ENCODE results near the gene CAND2. TPM values are rescaled to one million over a fixed set of nuclear protein-coding genes. Genes with fewer than 3 reads are reported as not detected.

The CAND2 gene
- total and polyA plus RNA-seq, 9 of the 15 experiments (the other 6 are each of a cell fraction or from before 2014, with no cell fraction given), result 0.91 to 14.9 (median 4.3) TPM

DNA sequence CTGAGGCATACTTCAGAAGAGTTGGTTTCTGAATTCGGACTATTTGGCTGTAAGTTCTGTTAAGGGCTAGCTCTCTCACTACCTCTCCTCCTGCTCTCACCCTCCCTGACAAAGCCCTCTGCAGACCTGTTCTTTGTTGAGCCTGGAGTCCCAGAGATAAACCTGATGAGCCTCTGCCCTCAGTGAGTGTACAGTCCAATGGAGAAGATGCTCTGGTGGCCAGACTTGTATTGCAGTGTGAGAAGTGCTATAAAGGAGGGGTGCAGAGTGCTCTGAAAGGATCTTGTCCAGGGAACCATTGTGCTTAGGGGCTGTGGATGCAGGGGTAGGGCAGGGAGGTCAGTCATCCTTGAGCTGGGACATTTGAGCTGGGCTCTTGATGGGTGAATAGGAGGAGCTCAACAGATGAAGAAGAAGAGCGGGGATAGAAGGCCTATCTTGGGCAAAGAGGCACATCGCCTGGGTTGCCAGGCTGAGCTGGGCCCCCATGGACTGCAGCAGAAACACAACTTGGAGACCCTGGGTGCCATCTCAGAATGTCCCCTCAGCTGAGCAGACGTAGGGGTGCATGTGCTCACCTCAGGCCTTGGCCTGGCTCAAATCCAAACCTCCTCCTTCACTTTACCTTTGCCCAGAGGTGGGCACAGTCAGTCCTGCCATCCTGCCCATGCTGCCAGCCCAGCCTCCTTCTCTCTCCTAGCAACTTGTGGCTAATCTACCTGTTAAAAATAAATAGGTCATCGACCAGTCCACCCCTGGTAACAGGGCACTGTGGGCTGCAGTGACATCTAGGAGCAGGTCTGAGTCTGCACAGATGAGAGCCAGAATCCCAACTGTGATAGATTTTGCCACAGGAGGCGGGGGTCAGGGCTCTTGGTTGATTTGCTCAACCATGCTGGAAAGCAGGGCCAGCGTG lies 3.3 kb downstream of the CAND2 start:
- Histone ChIP-seq H2AFZ (ENCODE audit: low read depth, low read length) (no peak overlapping the region), H3K9me1 (ENCODE audit: control insufficient read depth, insufficient read depth, low read length) (no peaks in the 10 kb centered on the region), H3K79me2 (ENCODE audit: control insufficient read depth, insufficient read depth, low read length) (peaks cover 6% of the 10 kb centered on the region; the same call in 1 of the 3 replicates), H3K27me3 (ENCODE audit: control insufficient read depth in 2 of 2, insufficient read depth in 2 of 2, low read length in 2 of 2) (no peaks in the 10 kb centered on the region), H3K9ac (ENCODE audit: insufficient read depth in 1 of 2, low read depth in 2 of 2, low read length in 2 of 2) (peak overlapping the region in 1 of 2 experiments; percentile 37; a peak in 1 of 4 replicates), H3K4me2 (ENCODE audit: insufficient read depth, low read length) (no peak overlapping the region), H3K36me3 (ENCODE audit: control insufficient read depth, insufficient read depth, low read length) (peaks cover 15% of the 10 kb centered on the region; the same call in 2 of the 3 replicates), H3K4me3 (no peak overlapping the region), H4K20me1 (replicated peaks; ENCODE audit: control insufficient read depth, insufficient read depth, low read length) (no peaks in the 10 kb centered on the region; the same call in 1 of the 2 replicates), H3K4me1 (replicated peaks in 1 of 2; ENCODE audit: control insufficient read depth in 2 of 2, insufficient read depth in 2 of 2, low read length in 2 of 2) (peaks cover 8 to 25% of the 10 kb centered on the region in 2 experiments; a peak in 3 of 5 replicates), H3K9me3 (replicated peaks; ENCODE audit: control insufficient read depth, insufficient read depth, low read depth, low read length) (no peaks in the 10 kb centered on the region), H3K27ac (ENCODE audit: extremely low read depth, low read depth, low read length) (no peak overlapping the region)
- intact Hi-C loops (cut with micrococcal nuclease) (loop anchor here (10.0 kb wide), 1 partner anchor 195 kb away; no protein-coding TSS in a partner anchor), in situ Hi-C loops (cut with MboI) (no loop called here)
- BruUV-seq (replicated peaks), result no TSS peak
- DNase-seq (ENCODE audit: extremely low read depth in 1 of 4, low spot score in 3 of 4), result no peak
- WGBS (ENCODE audit: insufficient coverage, low coverage, missing lambda C conversion rate), result 78% methylated on average over 7 of the region's 7 CpGs
- CTCF ChIA-PET (ENCODE audit: low intra/inter-chr PET ratio), result no interaction called here
- ATAC-seq, result peak; percentile 7; the same call in 1 of the 3 replicates
- POLR2A ChIA-PET, result interaction anchor here (0.6 to 6.1 kb wide), 8 partner anchors 9 to 1493 kb away, joined by 3 to 65 read pairs (median 4); partner anchors contain the start of gene RPL32
- TF ChIP-seq RBM25 (IDR thresholded peaks at IDR 0.05; ENCODE audit: low read depth, low read length, severe bottlenecking), result no peak
- no peak for TF ChIP-seq ZNF24 (IDR thresholded peaks at IDR 0.05)
- peak in 1 of 2 experiments; percentile 50; a peak in 1 of 3 replicates for TF ChIP-seq CBX3 (IDR thresholded peaks at IDR 0.05; ENCODE audit: borderline replicate concordance in 1 of 2, low read length in 2 of 2)
- TF ChIP-seq ZNF316 (IDR thresholded peaks at IDR 0.05), result peak; percentile 58
- peak; percentile 66 for TF ChIP-seq ZNF121 (CRISPR knock-in tag; conservative IDR thresholded peaks at IDR 0.05)
- peak; percentile 29 for FAIRE-seq

Measured in K562 (cell line).